NCI-H774 (cell line): ENCODE data around the gene LRSAM1.

Experiments used
- DNase-seq: peaks from one replicate; lab custom pipeline; 2025; lab: John Stamatoyannopoulos, UW

LRSAM1 gene

DNA sequence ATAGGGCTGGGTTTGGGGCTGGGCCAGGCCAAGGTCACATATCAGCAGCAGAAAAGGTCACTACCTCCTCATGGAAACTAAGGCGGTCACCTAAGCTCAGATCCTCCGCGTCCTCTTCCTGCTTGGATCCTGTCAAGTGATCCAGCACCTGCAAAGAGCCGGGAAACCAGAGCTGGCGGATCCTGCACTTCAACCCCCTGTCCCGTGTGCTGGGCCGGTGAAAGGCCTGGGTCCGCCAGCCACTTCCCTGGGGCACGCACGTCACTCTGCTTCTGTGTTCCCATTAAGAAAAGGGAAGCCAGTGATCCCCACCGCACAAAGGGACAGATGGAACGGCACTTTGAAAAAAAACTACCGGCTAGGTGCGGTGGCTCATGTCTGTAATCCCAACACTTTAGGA lies 99.4 kb downstream of the LRSAM1 start:
- DNase-seq: no peak
